HFFc6 (cell line): ENCODE data around the gene PSMC4. TPM values are rescaled to one million over a fixed set of nuclear protein-coding genes. Genes with fewer than 3 reads are reported as not detected.

Experiments
- DNase-seq: peaks from one replicate; pipeline ENCODE4 v3.0.0-alpha.2; 2018
- H3K27ac Mint-ChIP-seq: 2 replicates; pipeline ENCODE4 v1.8.0; 2020; ENCODE audit warnings: mild to moderate bottlenecking, mixed read lengths
- H3K27me3 Mint-ChIP-seq: 2 replicates; pipeline ENCODE4 v1.8.0; 2021; ENCODE audit warnings: mild to moderate bottlenecking, moderate library complexity, mixed read lengths; ENCODE audit not compliant: insufficient read depth
- H3K36me3 Mint-ChIP-seq: 2 replicates; pipeline ENCODE4 v1.8.0; 2021; ENCODE audit warnings: low read depth, mixed read lengths
- H3K4me1 Mint-ChIP-seq: 2 replicates; pipeline ENCODE4 v1.8.0; 2020; ENCODE audit warnings: low read depth, mixed read lengths
- H3K4me3 Mint-ChIP-seq: 2 replicates; pipeline ENCODE4 v1.8.0; 2020; ENCODE audit warnings: mild to moderate bottlenecking, moderate library complexity, mixed read lengths
- H3K9me3 Mint-ChIP-seq: 2 replicates; pipeline ENCODE4 v1.8.0; 2020; ENCODE audit warnings: mild to moderate bottlenecking, mixed read lengths
- CTCF ChIP-seq: fragments of 200-600 bp; sonication (generic); IDR thresholded peaks from 2 replicates; pipeline ENCODE4 v1.5.0; 2021; ENCODE audit warnings: antibody characterized with exemption, mild to moderate bottlenecking
- total RNA-seq, 6 experiments: library from RNA; stranded (reverse); fragmentation: NEBNext Ultra II Directional; extraction: Animal tissue kit (Norgen Biotek cat#: 25700); gene quantifications; 2 replicates in 1 of 6; 3 replicates in 5 of 6; pipeline ENCODE4 v1.2.3, GENCODE V29; 2021

PSMC4 gene
- total RNA-seq, 6 experiments from 2014 or later: 124 to 144 (median 133) TPM

DNA sequence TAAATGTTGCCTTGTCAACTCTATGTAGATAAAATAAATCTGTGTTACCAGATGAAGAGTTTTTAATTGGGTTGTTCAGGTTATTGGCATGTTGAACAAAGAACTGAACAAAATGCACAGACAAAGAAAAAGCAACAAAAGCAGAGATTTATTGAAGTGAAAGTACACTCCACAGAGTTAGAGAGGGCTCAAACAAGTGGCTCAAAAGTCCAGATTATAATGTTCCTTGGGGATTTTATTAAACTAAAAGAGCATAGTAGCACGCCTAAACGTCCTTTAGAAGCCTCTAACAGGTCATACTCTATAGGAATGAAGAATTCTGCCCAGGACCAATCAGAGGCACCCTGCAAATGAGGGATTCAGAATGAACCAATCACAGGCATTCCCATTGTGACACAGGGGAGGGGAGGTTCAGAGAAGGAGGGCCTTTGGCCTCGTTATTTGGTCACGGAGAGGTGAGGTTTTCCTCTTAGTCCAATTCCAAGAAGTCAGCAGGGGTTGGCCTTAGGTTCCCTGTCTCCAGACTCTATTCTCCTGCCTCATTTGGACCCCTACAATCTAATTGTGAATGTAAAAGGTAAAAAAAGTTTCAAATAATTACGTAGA is 12.8 kb downstream of the PSMC4 start:
- Mint-ChIP-seq H3K36me3 (peaks cover 85% of the 10 kb centered on the region), H3K4me1 (no peaks in the 10 kb centered on the region), H3K9me3 (peaks cover 47% of the 10 kb centered on the region), H3K27me3 (no peaks in the 10 kb centered on the region), H3K27ac (no peak overlapping the region), H3K4me3 (no peak overlapping the region)
- no peak for TF ChIP-seq CTCF
- no peak for DNase-seq

DNA sequence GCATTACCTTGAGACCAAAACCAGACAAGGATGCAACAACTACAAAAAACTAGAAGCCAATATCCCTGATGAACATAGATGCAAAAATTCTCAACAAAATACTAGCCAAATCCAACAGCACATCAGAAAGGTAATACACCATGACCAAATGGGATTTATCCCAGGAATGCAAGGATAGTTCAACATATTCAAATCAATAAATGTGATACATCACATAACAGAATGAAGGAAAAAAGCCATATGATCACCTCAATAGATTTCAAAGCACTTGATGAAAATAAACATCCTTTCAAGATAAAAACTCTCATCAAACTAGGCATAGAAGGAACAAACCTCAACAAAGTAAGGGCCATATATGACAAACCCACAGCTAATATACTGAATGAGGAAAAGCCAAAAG is 15.7 kb downstream of the PSMC4 start:
- no peak for TF ChIP-seq CTCF
- Mint-ChIP-seq H3K4me1 (no peaks in the 10 kb centered on the region), H3K27ac (no peak overlapping the region), H3K36me3 (peaks cover 57% of the 10 kb centered on the region), H3K9me3 (peaks cover 47% of the 10 kb centered on the region), H3K4me3 (no peak overlapping the region), H3K27me3 (no peaks in the 10 kb centered on the region; the same call in 1 of the 2 replicates)
- DNase-seq: no peak

GRCh38 chr19:39987167-39987566 is 16.2 kb downstream of the PSMC4 start:
- Mint-ChIP-seq H3K36me3 (peaks cover 56% of the 10 kb centered on the region), H3K4me3 (no peak overlapping the region), H3K9me3 (peaks cover 47% of the 10 kb centered on the region), H3K4me1 (no peaks in the 10 kb centered on the region), H3K27me3 (no peaks in the 10 kb centered on the region; the same call in 1 of the 2 replicates), H3K27ac (no peak overlapping the region)
- DNase-seq: no peak
- no peak for TF ChIP-seq CTCF

- DNase-seq: no peak
- Mint-ChIP-seq H3K36me3 (peaks cover 55% of the 10 kb centered on the region), H3K9me3 (peaks cover 47% of the 10 kb centered on the region), H3K27me3 (no peaks in the 10 kb centered on the region; the same call in 1 of the 2 replicates), H3K4me1 (no peaks in the 10 kb centered on the region), H3K4me3 (no peak overlapping the region), H3K27ac (no peak overlapping the region)
- no peak for TF ChIP-seq CTCF
Observed at GRCh38 chr19:39987596-39987995, 16.6 kb downstream of the PSMC4 start.

GRCh38 chr19:39993605-39994004 is 22.6 kb downstream of the PSMC4 start:
- Mint-ChIP-seq H3K27ac (no peak overlapping the region), H3K4me1 (peaks cover 31% of the 10 kb centered on the region), H3K4me3 (no peak overlapping the region), H3K36me3 (peaks cover 29% of the 10 kb centered on the region), H3K27me3 (no peaks in the 10 kb centered on the region; the same call in 1 of the 2 replicates), H3K9me3 (peaks cover 8% of the 10 kb centered on the region)
- TF ChIP-seq CTCF: no peak
- no peak for DNase-seq
